Natural killer cell (primary cell): ENCODE measurements around the gene P2RX6. TPM values are rescaled to one million over a fixed set of nuclear protein-coding genes. Genes with fewer than 3 reads are reported as not detected.

Experiments used
- ATAC-seq, 3 donors: fragments of 150-1000 bp in 2 of 3; fragments of 200-7000 bp in 1 of 3; cut with Tn5 transposase; 1 replicate in 1 of 3; 2 replicates in 2 of 3; pipeline ENCODE4 v1.10.0; 2021; ENCODE audit warnings: mild to moderate bottlenecking in 2 of 3, moderate library complexity in 2 of 3
- DNase-seq, 2 donors: peaks; one replicate each; pipeline versions ENCODE4 v3.0.0 to v3.0.0-alpha.2; 2013 to 2021; ENCODE audit warnings: mixed read lengths in 1 of 2
- H3K27ac ChIP-seq: one replicate; pipeline ENCODE4 v1.5.1; 2013; ENCODE audit warnings: mild to moderate bottlenecking, low read length
- H3K27me3 ChIP-seq: one replicate; pipeline ENCODE4 v1.6.1; 2013; ENCODE audit warnings: low read length; ENCODE audit not compliant: control insufficient read depth, insufficient read depth
- H3K36me3 ChIP-seq: one replicate; pipeline ENCODE4 v1.6.1; 2013; ENCODE audit warnings: low read length; ENCODE audit not compliant: control insufficient read depth, insufficient read depth
- H3K4me1 ChIP-seq: one replicate; pipeline ENCODE4 v1.6.1; 2013; ENCODE audit warnings: low read length; ENCODE audit not compliant: control insufficient read depth, insufficient read depth
- H3K4me3 ChIP-seq: one replicate; pipeline ENCODE4 v1.5.1; 2013; ENCODE audit warnings: low read length
- H3K9me3 ChIP-seq: one replicate; pipeline ENCODE4 v1.6.1; 2013; ENCODE audit warnings: low read length; ENCODE audit not compliant: control insufficient read depth, insufficient read depth
- H3K27ac Mint-ChIP-seq, 2 donors: one replicate each; pipeline ENCODE4 v1.8.0; 2022; ENCODE audit warnings: mild to moderate bottlenecking in 2 of 2, mixed read lengths in 2 of 2, moderate library complexity in 1 of 2
- H3K27me3 Mint-ChIP-seq, 2 donors: one replicate each; pipeline ENCODE4 v1.8.0; 2022; ENCODE audit warnings: low read depth in 2 of 2, mixed read lengths in 2 of 2
- H3K36me3 Mint-ChIP-seq: one replicate; pipeline ENCODE4 v1.8.0; 2022; ENCODE audit warnings: mixed read lengths
- H3K4me1 Mint-ChIP-seq, 2 donors: one replicate each; pipeline ENCODE4 v1.8.0; 2022; ENCODE audit warnings: mixed read lengths in 2 of 2
- H3K4me3 Mint-ChIP-seq: one replicate; pipeline ENCODE4 v1.8.0; 2022; ENCODE audit warnings: mild to moderate bottlenecking, moderate library complexity, mixed read lengths
- H3K9me3 Mint-ChIP-seq, 2 donors: one replicate each; pipeline ENCODE4 v1.8.0; 2022; ENCODE audit warnings: mixed read lengths in 2 of 2
- CTCF ChIP-seq: fragments of 200-600 bp; IDR thresholded peaks from one replicate; pipeline ENCODE4 v1.8.0; 2022; ENCODE audit warnings: antibody characterized with exemption
- WGBS: methylation state at CpG from one replicate; pipeline ENCODE4 v1.1.7; 2013; ENCODE audit warnings: missing lambda C conversion rate; ENCODE audit not compliant: insufficient coverage; 5-methylcytosine and 5-hydroxymethylcytosine counted together
- intact Hi-C: fragments of 100-400 bp; cut with micrococcal nuclease; formaldehyde crosslinking; loops from one replicate; pipeline ENCODE4 v1.14.2; 2022
- total RNA-seq, 4 donors: library from RNA; stranded (reverse); fragments of 120-200 nt in 1 of 4; gene quantifications; one replicate each; pipeline versions ENCODE4 v1.2.3 to v1.2.4, GENCODE V29; 2013 to 2022

P2RX6 gene
- total RNA-seq, 3 donors from 2014 or later (not counting 1 experiment from before 2014, with no cell fraction given) = 0.14 to 0.93 (median 0.18) TPM

GRCh38 chr22:20994128-20994901 is 20.6 kb upstream of the P2RX6 start:
- no peak overlapping the region for H3K27ac ChIP-seq
- H3K4me3 ChIP-seq = no peak overlapping the region
- Mint-ChIP-seq H3K4me3 (no peak overlapping the region), H3K27me3 (no peaks in the 10 kb centered on the region), H3K9me3 (no peaks in the 10 kb centered on the region), H3K4me1 (no peaks in the 10 kb centered on the region), H3K36me3 (no peaks in the 10 kb centered on the region), H3K27ac (no peak overlapping the region)
- no peak for TF ChIP-seq CTCF
- intact Hi-C loops = no loop called here
- 96% methylated on average over 30 of the region's 30 CpGs for WGBS
- no peak for ATAC-seq
- peaks cover 24% of the 10 kb centered on the region for H3K36me3 ChIP-seq
- no peak for DNase-seq
- no peaks in the 10 kb centered on the region for H3K9me3 ChIP-seq
- H3K27me3 ChIP-seq = no peaks in the 10 kb centered on the region
- H3K4me1 ChIP-seq = peaks cover under 1% of the 10 kb centered on the region

GRCh38 chr22:20994902-20995241 is 20.1 kb upstream of the P2RX6 start:
- Histone ChIP-seq H3K27ac (no peak overlapping the region), H3K36me3 (peaks cover 30% of the 10 kb centered on the region), H3K27me3 (no peaks in the 10 kb centered on the region), H3K4me1 (peaks cover 6% of the 10 kb centered on the region), H3K9me3 (no peaks in the 10 kb centered on the region), H3K4me3 (no peak overlapping the region)
- Mint-ChIP-seq H3K27me3 (no peaks in the 10 kb centered on the region), H3K27ac (no peak overlapping the region), H3K9me3 (no peaks in the 10 kb centered on the region), H3K4me1 (peaks cover 0 to 2% of the 10 kb centered on the region in 2 donors), H3K36me3 (no peaks in the 10 kb centered on the region), H3K4me3 (no peak overlapping the region)
- 96% methylated on average over 10 of the region's 10 CpGs for WGBS
- ATAC-seq (no peak), DNase-seq (no peak)
- no peak for TF ChIP-seq CTCF
- intact Hi-C loops = no loop called here

GRCh38 chr22:20995329-20996030 is 19.5 kb upstream of the P2RX6 start:
- Mint-ChIP-seq H3K4me1 (peaks cover 0 to 6% of the 10 kb centered on the region in 2 donors), H3K27me3 (no peaks in the 10 kb centered on the region), H3K9me3 (no peaks in the 10 kb centered on the region), H3K27ac (no peak overlapping the region), H3K4me3 (no peak overlapping the region), H3K36me3 (no peaks in the 10 kb centered on the region)
- Histone ChIP-seq H3K4me1 (peaks cover 12% of the 10 kb centered on the region), H3K9me3 (no peaks in the 10 kb centered on the region), H3K36me3 (peaks cover 36% of the 10 kb centered on the region), H3K27ac (no peak overlapping the region), H3K27me3 (no peaks in the 10 kb centered on the region), H3K4me3 (no peak overlapping the region)
- WGBS = 97% methylated on average over 23 of the region's 23 CpGs
- TF ChIP-seq CTCF = no peak
- DNase-seq (no peak), ATAC-seq (no peak)
- intact Hi-C loops = no loop called here
